ENCODE measurements around the gene HOTAIR. TPM values are rescaled to one million over a fixed set of nuclear protein-coding genes. Genes with fewer than 3 reads are reported as not detected.
A peak's percentile ranks its signal among the peaks of the same experiment; 100 is the strongest.

Gene HOTAIR
- polyA plus RNA-seq, 1 donor from 2014 or later: not detected

DNA sequence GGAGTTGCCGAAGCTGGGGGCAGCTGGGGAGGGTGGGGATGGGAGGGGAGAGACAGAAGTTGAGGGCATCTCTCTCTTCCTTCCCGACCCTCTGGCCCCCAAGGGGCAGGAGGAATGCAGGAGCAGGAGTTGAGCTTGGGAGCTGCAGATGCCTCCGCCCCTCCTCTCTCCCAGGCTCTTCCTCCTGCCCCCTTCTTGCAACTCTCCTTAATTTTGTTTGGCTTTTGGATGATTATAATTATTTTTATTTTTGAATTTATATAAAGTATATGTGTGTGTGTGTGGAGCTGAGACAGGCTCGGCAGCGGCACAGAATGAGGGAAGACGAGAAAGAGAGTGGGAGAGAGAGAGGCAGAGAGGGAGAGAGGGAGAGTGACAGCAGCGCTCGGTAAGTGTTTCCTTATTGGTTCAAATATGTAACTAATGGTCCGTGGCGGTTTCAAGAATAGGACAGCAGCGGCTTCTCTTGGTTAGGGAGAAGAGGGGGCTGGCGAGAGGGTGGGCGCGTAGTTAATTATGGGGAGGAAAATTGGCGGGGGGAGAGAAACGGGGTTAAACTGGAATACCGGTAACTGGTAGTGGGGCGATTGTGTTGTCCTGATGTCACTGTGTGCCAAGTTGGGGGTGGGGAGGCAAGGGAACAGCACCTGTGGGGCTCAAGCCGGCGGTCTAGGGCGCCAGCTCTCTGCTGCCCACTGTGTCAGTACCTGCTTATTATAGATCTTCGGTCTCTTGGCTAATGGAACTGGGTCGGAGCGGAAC is 42.5 kb upstream of the HOTAIR start:
- H3K27ac ChIP-seq (ENCODE audit: low read length): no peak overlapping the region
- TF ChIP-seq MXI1 (conservative IDR thresholded peaks at IDR 0.05; ENCODE audit: poor library complexity, severe bottlenecking) (no peak), EZH2 (IDR thresholded peaks at IDR 0.05; ENCODE audit: borderline replicate concordance, insufficient read depth, low read length, poor library complexity, severe bottlenecking) (no peak), EP300 (conservative IDR thresholded peaks at IDR 0.05; ENCODE audit: poor library complexity, severe bottlenecking) (no peak), SMC3 (conservative IDR thresholded peaks at IDR 0.05; ENCODE audit: poor library complexity) (no peak), POLR2AphosphoS5 (IDR thresholded peaks at IDR 0.05) (no peak), TAF1 (IDR thresholded peaks at IDR 0.05; ENCODE audit: low read depth) (no peak), RAD21 (conservative IDR thresholded peaks at IDR 0.05) (no peak)
- TF ChIP-seq, protein P1, sequence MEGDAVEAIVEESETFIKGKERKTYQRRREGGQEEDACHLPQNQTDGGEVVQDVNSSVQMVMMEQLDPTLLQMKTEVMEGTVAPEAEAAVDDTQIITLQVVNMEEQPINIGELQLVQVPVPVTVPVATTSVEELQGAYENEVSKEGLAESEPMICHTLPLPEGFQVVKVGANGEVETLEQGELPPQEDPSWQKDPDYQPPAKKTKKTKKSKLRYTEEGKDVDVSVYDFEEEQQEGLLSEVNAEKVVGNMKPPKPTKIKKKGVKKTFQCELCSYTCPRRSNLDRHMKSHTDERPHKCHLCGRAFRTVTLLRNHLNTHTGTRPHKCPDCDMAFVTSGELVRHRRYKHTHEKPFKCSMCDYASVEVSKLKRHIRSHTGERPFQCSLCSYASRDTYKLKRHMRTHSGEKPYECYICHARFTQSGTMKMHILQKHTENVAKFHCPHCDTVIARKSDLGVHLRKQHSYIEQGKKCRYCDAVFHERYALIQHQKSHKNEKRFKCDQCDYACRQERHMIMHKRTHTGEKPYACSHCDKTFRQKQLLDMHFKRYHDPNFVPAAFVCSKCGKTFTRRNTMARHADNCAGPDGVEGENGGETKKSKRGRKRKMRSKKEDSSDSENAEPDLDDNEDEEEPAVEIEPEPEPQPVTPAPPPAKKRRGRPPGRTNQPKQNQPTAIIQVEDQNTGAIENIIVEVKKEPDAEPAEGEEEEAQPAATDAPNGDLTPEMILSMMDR (IDR thresholded peaks at IDR 0.05; ENCODE audit: poor library complexity, severe bottlenecking): no peak
- TF ChIP-seq, protein P2, sequence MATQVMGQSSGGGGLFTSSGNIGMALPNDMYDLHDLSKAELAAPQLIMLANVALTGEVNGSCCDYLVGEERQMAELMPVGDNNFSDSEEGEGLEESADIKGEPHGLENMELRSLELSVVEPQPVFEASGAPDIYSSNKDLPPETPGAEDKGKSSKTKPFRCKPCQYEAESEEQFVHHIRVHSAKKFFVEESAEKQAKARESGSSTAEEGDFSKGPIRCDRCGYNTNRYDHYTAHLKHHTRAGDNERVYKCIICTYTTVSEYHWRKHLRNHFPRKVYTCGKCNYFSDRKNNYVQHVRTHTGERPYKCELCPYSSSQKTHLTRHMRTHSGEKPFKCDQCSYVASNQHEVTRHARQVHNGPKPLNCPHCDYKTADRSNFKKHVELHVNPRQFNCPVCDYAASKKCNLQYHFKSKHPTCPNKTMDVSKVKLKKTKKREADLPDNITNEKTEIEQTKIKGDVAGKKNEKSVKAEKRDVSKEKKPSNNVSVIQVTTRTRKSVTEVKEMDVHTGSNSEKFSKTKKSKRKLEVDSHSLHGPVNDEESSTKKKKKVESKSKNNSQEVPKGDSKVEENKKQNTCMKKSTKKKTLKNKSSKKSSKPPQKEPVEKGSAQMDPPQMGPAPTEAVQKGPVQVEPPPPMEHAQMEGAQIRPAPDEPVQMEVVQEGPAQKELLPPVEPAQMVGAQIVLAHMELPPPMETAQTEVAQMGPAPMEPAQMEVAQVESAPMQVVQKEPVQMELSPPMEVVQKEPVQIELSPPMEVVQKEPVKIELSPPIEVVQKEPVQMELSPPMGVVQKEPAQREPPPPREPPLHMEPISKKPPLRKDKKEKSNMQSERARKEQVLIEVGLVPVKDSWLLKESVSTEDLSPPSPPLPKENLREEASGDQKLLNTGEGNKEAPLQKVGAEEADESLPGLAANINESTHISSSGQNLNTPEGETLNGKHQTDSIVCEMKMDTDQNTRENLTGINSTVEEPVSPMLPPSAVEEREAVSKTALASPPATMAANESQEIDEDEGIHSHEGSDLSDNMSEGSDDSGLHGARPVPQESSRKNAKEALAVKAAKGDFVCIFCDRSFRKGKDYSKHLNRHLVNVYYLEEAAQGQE (IDR thresholded peaks at IDR 0.05; ENCODE audit: borderline replicate concordance): no peak
- no peaks in the 10 kb centered on the region for H3F3A ChIP-seq (ENCODE audit: insufficient read depth, low read length, poor library complexity, severe bottlenecking)
- no peak overlapping the region for H3K4me2 ChIP-seq (ENCODE audit: low read length)
- no peaks in the 10 kb centered on the region for H3K9me3 ChIP-seq (ENCODE audit: low read length)
- no peak overlapping the region for H3K9ac ChIP-seq (ENCODE audit: low read length)
- no peaks in the 10 kb centered on the region for H3K36me3 ChIP-seq (ENCODE audit: insufficient read depth, low read length)
- H2AFZ ChIP-seq (ENCODE audit: low read depth, low read length): no peak overlapping the region
- no peaks in the 10 kb centered on the region for H4K20me1 ChIP-seq (ENCODE audit: insufficient read depth)
- no peaks in the 10 kb centered on the region for H3K79me2 ChIP-seq (replicated peaks; ENCODE audit: insufficient read depth, low read length)
- no peaks in the 10 kb centered on the region for H3K9me2 ChIP-seq (ENCODE audit: insufficient read depth, low read length)
- H3K4me3 ChIP-seq (ENCODE audit: low read length): peak overlapping the region; percentile 62
- H3K27me3 ChIP-seq (ENCODE audit: insufficient read depth, low read depth, low read length): peaks cover 98% of the 10 kb centered on the region

DNA sequence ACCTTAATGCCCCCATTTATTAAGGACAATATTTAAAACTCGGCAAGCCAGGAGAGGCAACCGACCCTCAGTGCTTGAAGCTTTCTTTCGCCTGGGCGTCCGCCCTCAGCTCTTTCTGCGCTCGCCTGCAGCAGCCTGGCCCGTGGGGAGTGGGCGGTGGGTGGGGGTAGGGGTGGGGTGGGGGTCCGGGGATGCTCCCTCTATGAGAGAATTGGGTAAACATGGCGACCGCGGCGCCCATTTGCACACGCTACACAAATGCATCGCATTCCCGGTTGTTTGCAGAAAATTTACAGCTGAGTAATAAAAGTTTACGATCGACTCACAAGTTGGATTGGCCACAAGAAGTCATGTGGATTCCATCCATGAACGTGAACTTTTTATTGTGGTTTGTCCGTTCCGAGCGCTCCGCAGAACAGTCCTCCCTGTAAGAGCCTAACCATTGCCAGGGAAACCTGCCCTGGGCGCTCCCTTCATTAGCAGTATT is 41.8 kb upstream of the HOTAIR start:
- no peak overlapping the region for H3K27ac ChIP-seq (ENCODE audit: low read length)
- no peak overlapping the region for H3K9ac ChIP-seq (ENCODE audit: low read length)

More for the DNA sequence above, 41.8 kb upstream of the HOTAIR start:
- no peak for TF ChIP-seq POLR2AphosphoS5 (IDR thresholded peaks at IDR 0.05)
- no peak for TF ChIP-seq TAF1 (IDR thresholded peaks at IDR 0.05; ENCODE audit: low read depth)
- TF ChIP-seq SMC3 (conservative IDR thresholded peaks at IDR 0.05; ENCODE audit: poor library complexity): no peak
- TF ChIP-seq, protein P1 (IDR thresholded peaks at IDR 0.05; ENCODE audit: poor library complexity, severe bottlenecking): no peak
- no peak for TF ChIP-seq MXI1 (conservative IDR thresholded peaks at IDR 0.05; ENCODE audit: poor library complexity, severe bottlenecking)
- TF ChIP-seq RAD21 (conservative IDR thresholded peaks at IDR 0.05): no peak
- TF ChIP-seq, protein P2 (IDR thresholded peaks at IDR 0.05; ENCODE audit: borderline replicate concordance): no peak
- no peak for TF ChIP-seq EP300 (conservative IDR thresholded peaks at IDR 0.05; ENCODE audit: poor library complexity, severe bottlenecking)
- TF ChIP-seq EZH2 (IDR thresholded peaks at IDR 0.05; ENCODE audit: borderline replicate concordance, insufficient read depth, low read length, poor library complexity, severe bottlenecking): no peak
- Histone ChIP-seq H3K9me3 (ENCODE audit: low read length) (no peaks in the 10 kb centered on the region), H3K4me3 (ENCODE audit: low read length) (no peak overlapping the region), H2AFZ (ENCODE audit: low read depth, low read length) (no peak overlapping the region), H3K27me3 (ENCODE audit: insufficient read depth, low read depth, low read length) (peaks cover 98% of the 10 kb centered on the region), H3K79me2 (replicated peaks; ENCODE audit: insufficient read depth, low read length) (no peaks in the 10 kb centered on the region), H3K4me2 (ENCODE audit: low read length) (no peak overlapping the region), H3K9me2 (ENCODE audit: insufficient read depth, low read length) (no peaks in the 10 kb centered on the region), H3K36me3 (ENCODE audit: insufficient read depth, low read length) (no peaks in the 10 kb centered on the region), H4K20me1 (ENCODE audit: insufficient read depth) (no peaks in the 10 kb centered on the region), H3F3A (ENCODE audit: insufficient read depth, low read length, poor library complexity, severe bottlenecking) (no peaks in the 10 kb centered on the region)
